Testis (tissue), 2 donors: ENCODE results near the gene HSPB7.

ENCODE experiments used
- CTCF ChIP-seq, 3 experiments: fragments of 450-650 bp in 2 of 3; fragments of 200-600 bp in 1 of 3; sonication (generic) in 1 of 3; IDR thresholded peaks; one replicate each; pipeline ENCODE4 v1.5.1; 2016 to 2019; ENCODE audit warnings: antibody characterized with exemption in 3 of 3, mild to moderate bottlenecking in 2 of 3, moderate library complexity in 1 of 3
- POLR2A ChIP-seq: fragments of 450-650 bp; IDR thresholded peaks from one replicate; pipeline ENCODE4 v1.6.1; 2017; ENCODE audit warnings: antibody characterized with exemption, mild to moderate bottlenecking, moderate library complexity

DNA sequence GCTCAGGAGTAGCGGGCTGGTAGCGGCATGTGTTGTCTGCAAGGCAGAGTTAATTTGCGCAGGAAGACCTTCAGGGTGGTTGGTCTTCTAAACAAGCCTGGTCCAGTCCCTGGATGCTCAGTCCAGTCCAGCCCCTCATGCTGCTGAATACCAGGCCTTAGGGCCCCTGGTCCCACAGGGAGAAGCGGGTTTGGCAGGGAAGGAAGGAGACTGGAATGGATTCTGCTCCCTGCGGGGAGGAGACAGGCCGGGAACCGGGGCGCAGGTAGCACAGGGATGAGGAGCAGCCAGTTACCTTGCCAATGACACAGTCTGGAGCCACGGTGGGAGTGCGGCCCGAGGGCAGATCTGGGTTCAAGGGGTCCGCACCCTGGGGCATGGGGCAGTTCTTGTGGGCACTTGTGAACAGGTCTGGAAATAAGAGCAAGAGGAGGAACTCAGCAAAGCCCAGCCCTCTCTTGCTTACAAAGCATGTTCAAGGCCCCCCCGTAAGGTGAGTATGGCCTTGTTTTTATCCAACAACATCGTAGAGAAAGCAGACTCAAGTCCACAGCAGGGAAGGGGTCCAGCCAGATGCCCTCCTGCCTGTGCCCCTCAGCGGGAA, 45.5 kb upstream of the HSPB7 start:
- TF ChIP-seq POLR2A = no peak
- no peak for TF ChIP-seq CTCF (IDR thresholded peaks at IDR 0.05)
